HepG2 (cell line): Measurements from ENCODE around the gene SPA17. TPM values are rescaled to one million over a fixed set of nuclear protein-coding genes. Genes with fewer than 3 reads are reported as not detected.

Experiments used
- GATAD2A ChIP-seq: IDR thresholded peaks from 2 replicates; pipeline ENCODE4 v1.6.1; 2016
- HHEX ChIP-seq: IDR thresholded peaks from 2 replicates; pipeline ENCODE4 v1.6.1; 2016; ENCODE audit warnings: control low read depth
- HOXA5 ChIP-seq: sonication (generic); formaldehyde crosslinking; IDR thresholded peaks from 2 replicates; pipeline ENCODE4 v1.4.0; 2020; ENCODE audit warnings: missing genetic modification reagents
- JARID2 ChIP-seq: sonication (generic); formaldehyde crosslinking; IDR thresholded peaks from 2 replicates; pipeline ENCODE4 v1.8.1; 2023; ENCODE audit warnings: missing genetic modification reagents, inconsistent platforms; ENCODE audit not compliant: insufficient replicate concordance
- MYC ChIP-seq: sonication (generic); formaldehyde crosslinking; IDR thresholded peaks from 2 replicates; pipeline ENCODE4 v1.9.0; 2021; ENCODE audit warnings: missing genetic modification reagents, borderline replicate concordance
- NCOA5 ChIP-seq: sonication (generic); formaldehyde crosslinking; IDR thresholded peaks from 2 replicates; pipeline ENCODE4 v1.4.0; 2020; ENCODE audit warnings: missing genetic modification reagents
- ONECUT2 ChIP-seq: sonication (generic); formaldehyde crosslinking; IDR thresholded peaks from 2 replicates; pipeline ENCODE4 v1.4.0; 2020; ENCODE audit warnings: missing genetic modification reagents
- PPARG ChIP-seq: conservative IDR thresholded peaks from 2 replicates; pipeline ENCODE4 v1.6.1; 2016; ENCODE audit warnings: missing biosample characterization, missing genetic modification reagents
- SMC3 ChIP-seq: IDR thresholded peaks from 2 replicates; pipeline ENCODE4 v1.6.1; 2011; ENCODE audit warnings: low read length, improper control_type of control experiment
- ZNF12 ChIP-seq: sonication (generic); formaldehyde crosslinking; IDR thresholded peaks from 2 replicates; pipeline ENCODE4 v1.5.0; 2020; ENCODE audit warnings: missing genetic modification reagents
- ZNF329 ChIP-seq: sonication (generic); formaldehyde crosslinking; IDR thresholded peaks from 2 replicates; pipeline ENCODE4 v1.9.0; 2021; ENCODE audit warnings: low read depth, mild to moderate bottlenecking, missing genetic modification reagents
- ZNF367 ChIP-seq: sonication (generic); formaldehyde crosslinking; IDR thresholded peaks from 2 replicates; pipeline ENCODE4 v1.4.0; 2020; ENCODE audit warnings: missing genetic modification reagents, borderline replicate concordance
- ZNF446 ChIP-seq: sonication (generic); formaldehyde crosslinking; IDR thresholded peaks from 2 replicates; pipeline ENCODE4 v1.5.0; 2020; ENCODE audit warnings: mild to moderate bottlenecking, missing genetic modification reagents
- ZNF792 ChIP-seq: IDR thresholded peaks from 2 replicates; pipeline ENCODE4 v1.6.1; 2016
- polyA plus RNA-seq, 8 experiments: library from polyadenylated mRNA; depleted of rRNA in 3 of 8; stranded (reverse) in 7 of 8; unstranded in 1 of 8; fragments of >200 nt; fragmentation: Illumina TruSeq in 4 of 8; extraction: Trizol in 4 of 8; gene quantifications; 2 replicates each; pipeline versions ENCODE4 v1.2.1 to v1.2.3, GENCODE V29; 2011 to 2016; ENCODE audit warnings: low read depth in 4 of 8, missing spikeins in 1 of 8, mixed read lengths in 1 of 8; ENCODE audit not compliant: insufficient read depth in 1 of 8
- total RNA-seq, 5 experiments: library from RNA; depleted of rRNA; stranded (reverse); fragments of >200 nt; fragmentation: Illumina TruSeq; extraction: Trizol; gene quantifications; 2 replicates each; pipeline ENCODE4 v1.2.3, GENCODE V29; 2016; ENCODE audit warnings: low read depth in 1 of 5
- TF ChIP-seq, protein P1 (sequence below): sonication (generic); formaldehyde crosslinking; IDR thresholded peaks from 2 replicates; pipeline ENCODE4 v1.5.0; 2020; ENCODE audit warnings: mild to moderate bottlenecking, missing genetic modification reagents, moderate library complexity
- TF ChIP-seq, protein P2 (sequence below): sonication (generic); formaldehyde crosslinking; IDR thresholded peaks from 2 replicates; pipeline ENCODE4 v1.9.0; 2022; ENCODE audit warnings: missing genetic modification reagents, mild to moderate bottlenecking, borderline replicate concordance
- TF ChIP-seq, protein P3 (sequence below): sonication (generic); formaldehyde crosslinking; IDR thresholded peaks from 2 replicates; pipeline ENCODE4 v1.8.1; 2023; ENCODE audit warnings: mild to moderate bottlenecking, moderate library complexity, missing genetic modification reagents
- TF ChIP-seq, protein P4 (sequence below): sonication (generic); formaldehyde crosslinking; IDR thresholded peaks from 2 replicates; pipeline ENCODE4 v1.4.0; 2020; ENCODE audit warnings: missing genetic modification reagents, borderline replicate concordance
- TF ChIP-seq, protein P5 (sequence below): IDR thresholded peaks from 2 replicates; pipeline ENCODE4 v1.4.0; 2020; ENCODE audit warnings: mild to moderate bottlenecking, missing genetic modification reagents
- TF ChIP-seq, protein P6 (sequence below): sonication (generic); formaldehyde crosslinking; IDR thresholded peaks from 2 replicates; pipeline ENCODE4 v1.4.0; 2020; ENCODE audit warnings: missing genetic modification reagents

Gene SPA17
- total and polyA plus RNA-seq, 2 of the 13 experiments (the other 11 are each of a cell fraction or from before 2014, with no cell fraction given) = 4.4 to 8.4 TPM

DNA sequence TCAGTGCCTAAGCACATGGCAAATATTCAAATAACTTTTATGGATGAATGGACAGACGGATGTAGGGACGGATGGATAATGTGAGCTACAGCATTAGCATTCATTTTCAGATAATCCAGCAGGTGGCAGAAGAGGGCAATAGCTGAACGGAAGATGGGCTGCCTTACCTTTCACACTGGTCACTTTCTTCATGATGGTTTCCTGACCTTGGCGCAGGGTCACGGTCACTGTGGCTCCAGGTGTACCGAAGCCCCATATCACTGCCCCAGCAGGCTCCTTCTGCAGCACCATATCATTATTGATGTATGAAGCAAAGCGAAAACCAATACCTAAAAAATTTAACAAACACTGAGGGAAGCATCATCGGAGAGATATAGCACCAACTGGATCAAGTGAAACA lies 4.5 kb upstream of the SPA17 start (continued):
- TF ChIP-seq, protein P1, sequence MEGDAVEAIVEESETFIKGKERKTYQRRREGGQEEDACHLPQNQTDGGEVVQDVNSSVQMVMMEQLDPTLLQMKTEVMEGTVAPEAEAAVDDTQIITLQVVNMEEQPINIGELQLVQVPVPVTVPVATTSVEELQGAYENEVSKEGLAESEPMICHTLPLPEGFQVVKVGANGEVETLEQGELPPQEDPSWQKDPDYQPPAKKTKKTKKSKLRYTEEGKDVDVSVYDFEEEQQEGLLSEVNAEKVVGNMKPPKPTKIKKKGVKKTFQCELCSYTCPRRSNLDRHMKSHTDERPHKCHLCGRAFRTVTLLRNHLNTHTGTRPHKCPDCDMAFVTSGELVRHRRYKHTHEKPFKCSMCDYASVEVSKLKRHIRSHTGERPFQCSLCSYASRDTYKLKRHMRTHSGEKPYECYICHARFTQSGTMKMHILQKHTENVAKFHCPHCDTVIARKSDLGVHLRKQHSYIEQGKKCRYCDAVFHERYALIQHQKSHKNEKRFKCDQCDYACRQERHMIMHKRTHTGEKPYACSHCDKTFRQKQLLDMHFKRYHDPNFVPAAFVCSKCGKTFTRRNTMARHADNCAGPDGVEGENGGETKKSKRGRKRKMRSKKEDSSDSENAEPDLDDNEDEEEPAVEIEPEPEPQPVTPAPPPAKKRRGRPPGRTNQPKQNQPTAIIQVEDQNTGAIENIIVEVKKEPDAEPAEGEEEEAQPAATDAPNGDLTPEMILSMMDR (CRISPR knock-in tag) = peak; percentile 91
- TF ChIP-seq GATAD2A = peak; percentile 33; the same call in 1 of the 2 replicates
- no peak for TF ChIP-seq ZNF367 (CRISPR knock-in tag)
- TF ChIP-seq, protein P2, sequence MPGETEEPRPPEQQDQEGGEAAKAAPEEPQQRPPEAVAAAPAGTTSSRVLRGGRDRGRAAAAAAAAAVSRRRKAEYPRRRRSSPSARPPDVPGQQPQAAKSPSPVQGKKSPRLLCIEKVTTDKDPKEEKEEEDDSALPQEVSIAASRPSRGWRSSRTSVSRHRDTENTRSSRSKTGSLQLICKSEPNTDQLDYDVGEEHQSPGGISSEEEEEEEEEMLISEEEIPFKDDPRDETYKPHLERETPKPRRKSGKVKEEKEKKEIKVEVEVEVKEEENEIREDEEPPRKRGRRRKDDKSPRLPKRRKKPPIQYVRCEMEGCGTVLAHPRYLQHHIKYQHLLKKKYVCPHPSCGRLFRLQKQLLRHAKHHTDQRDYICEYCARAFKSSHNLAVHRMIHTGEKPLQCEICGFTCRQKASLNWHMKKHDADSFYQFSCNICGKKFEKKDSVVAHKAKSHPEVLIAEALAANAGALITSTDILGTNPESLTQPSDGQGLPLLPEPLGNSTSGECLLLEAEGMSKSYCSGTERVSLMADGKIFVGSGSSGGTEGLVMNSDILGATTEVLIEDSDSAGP (CRISPR knock-in tag) = no peak
- peak; percentile 84 for TF ChIP-seq SMC3
- TF ChIP-seq, protein P3, sequence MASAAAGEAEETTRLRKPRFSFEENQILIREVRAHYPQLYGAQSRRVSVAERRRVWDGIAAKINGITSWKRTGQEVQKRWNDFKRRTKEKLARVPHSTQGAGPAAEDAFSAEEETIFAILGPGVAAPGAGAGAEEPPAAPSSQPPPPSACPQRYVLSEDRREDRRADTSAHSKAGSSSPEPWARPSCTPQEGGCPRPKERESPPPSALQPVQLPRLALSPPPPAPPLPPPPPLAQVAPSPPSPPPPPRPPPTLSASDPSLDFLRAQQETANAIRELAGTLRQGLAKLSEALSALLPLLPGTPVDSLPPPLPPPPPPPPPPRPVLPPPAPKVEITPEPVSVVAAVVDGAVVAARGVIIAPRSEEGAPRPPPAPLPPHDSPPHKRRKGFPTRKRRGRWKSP (CRISPR knock-in tag) = no peak
- TF ChIP-seq, protein P4, sequence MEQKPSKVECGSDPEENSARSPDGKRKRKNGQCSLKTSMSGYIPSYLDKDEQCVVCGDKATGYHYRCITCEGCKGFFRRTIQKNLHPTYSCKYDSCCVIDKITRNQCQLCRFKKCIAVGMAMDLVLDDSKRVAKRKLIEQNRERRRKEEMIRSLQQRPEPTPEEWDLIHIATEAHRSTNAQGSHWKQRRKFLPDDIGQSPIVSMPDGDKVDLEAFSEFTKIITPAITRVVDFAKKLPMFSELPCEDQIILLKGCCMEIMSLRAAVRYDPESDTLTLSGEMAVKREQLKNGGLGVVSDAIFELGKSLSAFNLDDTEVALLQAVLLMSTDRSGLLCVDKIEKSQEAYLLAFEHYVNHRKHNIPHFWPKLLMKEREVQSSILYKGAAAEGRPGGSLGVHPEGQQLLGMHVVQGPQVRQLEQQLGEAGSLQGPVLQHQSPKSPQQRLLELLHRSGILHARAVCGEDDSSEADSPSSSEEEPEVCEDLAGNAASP (CRISPR knock-in tag) = peak; percentile 85; the same call in 1 of the 2 replicates
- no peak for TF ChIP-seq ONECUT2 (CRISPR knock-in tag)
- TF ChIP-seq, protein P5, sequence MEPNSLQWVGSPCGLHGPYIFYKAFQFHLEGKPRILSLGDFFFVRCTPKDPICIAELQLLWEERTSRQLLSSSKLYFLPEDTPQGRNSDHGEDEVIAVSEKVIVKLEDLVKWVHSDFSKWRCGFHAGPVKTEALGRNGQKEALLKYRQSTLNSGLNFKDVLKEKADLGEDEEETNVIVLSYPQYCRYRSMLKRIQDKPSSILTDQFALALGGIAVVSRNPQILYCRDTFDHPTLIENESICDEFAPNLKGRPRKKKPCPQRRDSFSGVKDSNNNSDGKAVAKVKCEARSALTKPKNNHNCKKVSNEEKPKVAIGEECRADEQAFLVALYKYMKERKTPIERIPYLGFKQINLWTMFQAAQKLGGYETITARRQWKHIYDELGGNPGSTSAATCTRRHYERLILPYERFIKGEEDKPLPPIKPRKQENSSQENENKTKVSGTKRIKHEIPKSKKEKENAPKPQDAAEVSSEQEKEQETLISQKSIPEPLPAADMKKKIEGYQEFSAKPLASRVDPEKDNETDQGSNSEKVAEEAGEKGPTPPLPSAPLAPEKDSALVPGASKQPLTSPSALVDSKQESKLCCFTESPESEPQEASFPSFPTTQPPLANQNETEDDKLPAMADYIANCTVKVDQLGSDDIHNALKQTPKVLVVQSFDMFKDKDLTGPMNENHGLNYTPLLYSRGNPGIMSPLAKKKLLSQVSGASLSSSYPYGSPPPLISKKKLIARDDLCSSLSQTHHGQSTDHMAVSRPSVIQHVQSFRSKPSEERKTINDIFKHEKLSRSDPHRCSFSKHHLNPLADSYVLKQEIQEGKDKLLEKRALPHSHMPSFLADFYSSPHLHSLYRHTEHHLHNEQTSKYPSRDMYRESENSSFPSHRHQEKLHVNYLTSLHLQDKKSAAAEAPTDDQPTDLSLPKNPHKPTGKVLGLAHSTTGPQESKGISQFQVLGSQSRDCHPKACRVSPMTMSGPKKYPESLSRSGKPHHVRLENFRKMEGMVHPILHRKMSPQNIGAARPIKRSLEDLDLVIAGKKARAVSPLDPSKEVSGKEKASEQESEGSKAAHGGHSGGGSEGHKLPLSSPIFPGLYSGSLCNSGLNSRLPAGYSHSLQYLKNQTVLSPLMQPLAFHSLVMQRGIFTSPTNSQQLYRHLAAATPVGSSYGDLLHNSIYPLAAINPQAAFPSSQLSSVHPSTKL (CRISPR knock-in tag) = peak; percentile 40; the same call in 1 of the 2 replicates
- 0 out of 2 replicates have a peak, but pooled peaks have one; percentile 34 for TF ChIP-seq PPARG
- no peak for TF ChIP-seq JARID2
- no peak for TF ChIP-seq HHEX (CRISPR knock-in tag)
- TF ChIP-seq ZNF792 = no peak
- TF ChIP-seq ZNF446 (CRISPR knock-in tag) = no peak
- no peak for TF ChIP-seq MYC (CRISPR knock-in tag)
- no peak for TF ChIP-seq NCOA5
- TF ChIP-seq, protein P6, sequence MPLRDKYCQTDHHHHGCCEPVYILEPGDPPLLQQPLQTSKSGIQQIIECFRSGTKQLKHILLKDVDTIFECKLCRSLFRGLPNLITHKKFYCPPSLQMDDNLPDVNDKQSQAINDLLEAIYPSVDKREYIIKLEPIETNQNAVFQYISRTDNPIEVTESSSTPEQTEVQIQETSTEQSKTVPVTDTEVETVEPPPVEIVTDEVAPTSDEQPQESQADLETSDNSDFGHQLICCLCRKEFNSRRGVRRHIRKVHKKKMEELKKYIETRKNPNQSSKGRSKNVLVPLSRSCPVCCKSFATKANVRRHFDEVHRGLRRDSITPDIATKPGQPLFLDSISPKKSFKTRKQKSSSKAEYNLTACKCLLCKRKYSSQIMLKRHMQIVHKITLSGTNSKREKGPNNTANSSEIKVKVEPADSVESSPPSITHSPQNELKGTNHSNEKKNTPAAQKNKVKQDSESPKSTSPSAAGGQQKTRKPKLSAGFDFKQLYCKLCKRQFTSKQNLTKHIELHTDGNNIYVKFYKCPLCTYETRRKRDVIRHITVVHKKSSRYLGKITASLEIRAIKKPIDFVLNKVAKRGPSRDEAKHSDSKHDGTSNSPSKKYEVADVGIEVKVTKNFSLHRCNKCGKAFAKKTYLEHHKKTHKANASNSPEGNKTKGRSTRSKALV (CRISPR knock-in tag) = peak; percentile 56; the same call in 1 of the 2 replicates
- TF ChIP-seq ZNF329 (CRISPR knock-in tag) = no peak
- no peak for TF ChIP-seq ZNF12 (CRISPR knock-in tag)
- no peak for TF ChIP-seq HOXA5 (CRISPR knock-in tag)
